Measurements from ENCODE around the gene CACHD1. TPM values are rescaled to one million over a fixed set of nuclear protein-coding genes. Genes with fewer than 3 reads are reported as not detected.

Gene CACHD1
- total RNA-seq, 2 experiments from 2014 or later, result 0.06 to 0.07 TPM

DNA sequence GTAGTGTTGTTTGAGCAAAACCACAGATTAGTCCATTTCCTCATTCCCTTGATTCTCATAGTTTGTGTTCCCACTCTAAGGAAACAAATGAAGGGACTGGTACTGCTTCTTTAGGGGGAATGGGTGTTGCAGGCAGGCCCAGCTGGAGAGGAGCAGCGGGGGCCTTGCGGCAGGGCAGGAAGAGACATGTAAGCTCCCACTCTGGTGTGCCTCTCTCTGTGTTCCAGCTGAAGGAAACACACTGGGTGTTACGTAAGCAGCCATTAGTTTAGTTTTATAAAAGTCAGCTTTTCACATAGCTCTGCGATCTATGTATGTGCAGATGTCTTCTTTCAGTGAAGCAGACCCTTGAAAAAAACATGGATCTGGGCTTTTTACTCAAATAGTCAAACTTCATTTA is 99.5 kb downstream of the CACHD1 start:
- CTCF ChIA-PET, result no interaction called here
- H3K36me3 Mint-ChIP-seq, result no peaks in the 10 kb centered on the region
- H3K4me3 Mint-ChIP-seq, result no peak overlapping the region

GRCh38 chr1:64570267-64570855 is 100.4 kb downstream of the CACHD1 start:
- H3K9me3 Mint-ChIP-seq (ENCODE audit: low read depth), result no peaks in the 10 kb centered on the region
- CTCF ChIA-PET, result no interaction called here
- DNase-seq, result no peak
- no peak for ATAC-seq
- no peaks in the 10 kb centered on the region for H3K4me1 Mint-ChIP-seq
- no peak overlapping the region for H3K4me3 Mint-ChIP-seq
- no peaks in the 10 kb centered on the region for H3K36me3 Mint-ChIP-seq
- no peak overlapping the region for H3K27ac Mint-ChIP-seq
- H3K27me3 Mint-ChIP-seq, result peaks cover 13% of the 10 kb centered on the region

More for the DNA sequence above, 99.5 kb downstream of the CACHD1 start:
- ATAC-seq (no peak), DNase-seq (no peak)
- Mint-ChIP-seq H3K4me1 (no peaks in the 10 kb centered on the region), H3K27me3 (peaks cover 19% of the 10 kb centered on the region), H3K27ac (no peak overlapping the region), H3K9me3 (ENCODE audit: low read depth) (no peaks in the 10 kb centered on the region)

- Mint-ChIP-seq H3K27ac (no peak overlapping the region), H3K4me3 (no peak overlapping the region), H3K4me1 (no peaks in the 10 kb centered on the region), H3K9me3 (ENCODE audit: low read depth) (no peaks in the 10 kb centered on the region), H3K27me3 (peaks cover 3% of the 10 kb centered on the region), H3K36me3 (no peaks in the 10 kb centered on the region)
- CTCF ChIA-PET, result no interaction called here
- no peak for DNase-seq
- ATAC-seq, result no peak
These were observed 102.4 kb downstream of the CACHD1 start for GRCh38 chr1:64572222-64572900.

- Mint-ChIP-seq H3K36me3 (no peaks in the 10 kb centered on the region), H3K4me3 (no peak overlapping the region), H3K27me3 (no peaks in the 10 kb centered on the region), H3K4me1 (no peaks in the 10 kb centered on the region), H3K9me3 (ENCODE audit: low read depth) (no peaks in the 10 kb centered on the region), H3K27ac (no peak overlapping the region)
- ATAC-seq (no peak), DNase-seq (no peak)
- CTCF ChIA-PET, result no interaction called here
These were observed 104.4 kb downstream of the CACHD1 start for GRCh38 chr1:64574301-64574700.

GRCh38 chr1:64575881-64576676 is 106.2 kb downstream of the CACHD1 start:
- CTCF ChIA-PET, result interaction anchor here (1.1 kb wide), 1 partner anchor 12 kb away, joined by 3 read pairs; no protein-coding TSS in a partner anchor
- DNase-seq, result no peak
- Mint-ChIP-seq H3K4me1 (no peaks in the 10 kb centered on the region), H3K9me3 (ENCODE audit: low read depth) (no peaks in the 10 kb centered on the region), H3K4me3 (no peak overlapping the region), H3K36me3 (no peaks in the 10 kb centered on the region), H3K27me3 (peaks cover 3% of the 10 kb centered on the region), H3K27ac (no peak overlapping the region)
- ATAC-seq, result no peak

DNA sequence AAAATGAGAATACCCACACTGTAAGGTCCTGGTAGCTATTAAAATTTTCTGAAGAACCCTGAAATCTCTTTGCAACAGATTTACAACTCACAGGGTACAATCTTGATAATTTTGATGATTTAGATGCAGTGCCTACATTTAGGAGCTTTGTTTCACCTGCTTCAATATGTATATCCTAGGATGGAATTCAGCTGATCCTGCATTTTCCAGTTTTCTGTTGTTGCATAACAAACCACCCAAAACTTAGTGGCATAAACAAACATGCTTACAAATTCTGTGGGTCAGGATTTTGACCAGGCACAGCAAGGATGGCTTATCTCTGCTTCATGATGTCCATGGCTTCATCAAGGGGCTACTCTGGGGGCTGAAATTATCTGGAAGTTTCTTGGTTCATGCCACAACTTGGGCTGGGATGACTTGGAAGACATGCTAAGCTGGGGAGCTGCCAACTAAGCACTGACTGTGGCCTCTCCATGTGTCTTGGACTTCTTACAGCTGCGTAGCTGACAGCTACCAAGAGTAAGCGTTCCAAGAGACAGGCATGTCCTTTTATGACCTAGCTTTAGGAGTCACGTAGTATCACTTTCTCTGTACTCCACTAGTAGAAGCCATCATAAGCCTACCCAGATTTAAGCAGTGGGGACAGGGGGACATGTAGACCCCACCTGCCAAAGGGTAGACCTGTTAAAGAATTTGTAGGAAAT is 108.5 kb downstream of the CACHD1 start:
- Mint-ChIP-seq H3K4me3 (no peak overlapping the region), H3K9me3 (ENCODE audit: low read depth) (no peaks in the 10 kb centered on the region), H3K27me3 (peaks cover 10% of the 10 kb centered on the region), H3K36me3 (no peaks in the 10 kb centered on the region), H3K27ac (no peak overlapping the region), H3K4me1 (no peaks in the 10 kb centered on the region)
- DNase-seq, result no peak
- ATAC-seq, result no peak
- CTCF ChIA-PET, result no interaction called here

- CTCF ChIA-PET, result no interaction called here
- no peaks in the 10 kb centered on the region for H3K4me1 Mint-ChIP-seq
- H3K27me3 Mint-ChIP-seq, result peaks cover 10% of the 10 kb centered on the region
- DNase-seq, result no peak
- no peak overlapping the region for H3K27ac Mint-ChIP-seq
- H3K4me3 Mint-ChIP-seq, result no peak overlapping the region
- no peaks in the 10 kb centered on the region for H3K9me3 Mint-ChIP-seq (ENCODE audit: low read depth)
- ATAC-seq, result no peak
- H3K36me3 Mint-ChIP-seq, result no peaks in the 10 kb centered on the region
These were observed 109.8 kb downstream of the CACHD1 start for GRCh38 chr1:64579767-64580166.

- CTCF ChIA-PET, result no interaction called here
- DNase-seq, result no peak
These were observed 111.4 kb downstream of the CACHD1 start for GRCh38 chr1:64581135-64581842.

DNA sequence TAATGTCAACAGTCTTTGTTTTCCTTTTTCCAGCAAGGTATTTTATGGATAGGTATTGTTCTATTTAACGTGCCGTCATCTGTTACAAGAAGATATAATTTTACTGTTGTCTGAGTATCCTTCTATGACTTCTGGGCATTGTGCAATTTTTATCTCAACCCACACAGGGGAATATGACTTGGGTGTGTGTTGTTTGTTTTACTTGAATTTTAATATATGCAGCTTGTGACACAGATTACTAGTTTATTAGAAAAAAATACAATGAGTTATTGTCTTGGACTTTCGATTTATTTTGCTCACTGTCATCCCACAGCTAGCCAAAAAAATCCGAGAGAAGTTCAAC is 111.9 kb downstream of the CACHD1 start:
- Mint-ChIP-seq H3K9me3 (ENCODE audit: low read depth) (no peaks in the 10 kb centered on the region), H3K4me3 (no peak overlapping the region), H3K27me3 (peaks cover 10% of the 10 kb centered on the region), H3K36me3 (no peaks in the 10 kb centered on the region), H3K4me1 (no peaks in the 10 kb centered on the region), H3K27ac (no peak overlapping the region)
- ATAC-seq, result no peak
- CTCF ChIA-PET, result no interaction called here
- no peak for DNase-seq

More at GRCh38 chr1:64581135-64581842, 111.4 kb downstream of the CACHD1 start:
- ATAC-seq, result no peak
- H3K4me3 Mint-ChIP-seq, result no peak overlapping the region
- H3K4me1 Mint-ChIP-seq, result no peaks in the 10 kb centered on the region
- no peaks in the 10 kb centered on the region for H3K36me3 Mint-ChIP-seq
- no peak overlapping the region for H3K27ac Mint-ChIP-seq
- H3K27me3 Mint-ChIP-seq, result peaks cover 10% of the 10 kb centered on the region
- H3K9me3 Mint-ChIP-seq (ENCODE audit: low read depth), result no peaks in the 10 kb centered on the region

DNA sequence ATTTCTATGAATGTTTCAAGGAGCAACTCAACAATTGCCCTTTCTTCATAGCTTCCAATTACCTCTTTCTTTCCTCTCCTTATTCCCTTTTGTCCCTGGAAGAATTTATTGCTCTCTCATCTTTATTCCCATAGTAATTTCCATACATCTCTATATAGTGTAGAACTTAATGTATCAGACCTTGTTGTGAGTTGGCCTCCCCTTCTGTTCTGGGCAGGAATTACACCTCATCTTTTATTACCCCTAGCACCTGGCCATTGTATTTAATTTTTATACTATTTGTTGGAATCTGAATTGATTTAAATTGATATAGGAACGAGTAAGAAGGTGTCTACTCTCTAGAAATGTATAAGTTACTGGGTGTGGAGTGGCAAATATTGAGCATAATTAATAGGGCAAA is 114.5 kb downstream of the CACHD1 start:
- no peaks in the 10 kb centered on the region for H3K9me3 Mint-ChIP-seq (ENCODE audit: low read depth)
- no peak overlapping the region for H3K4me3 Mint-ChIP-seq
- no peaks in the 10 kb centered on the region for H3K36me3 Mint-ChIP-seq
- CTCF ChIA-PET, result no interaction called here
- H3K27me3 Mint-ChIP-seq, result peaks cover 10% of the 10 kb centered on the region
- ATAC-seq (no peak), DNase-seq (no peak)
- H3K4me1 Mint-ChIP-seq, result no peaks in the 10 kb centered on the region
- no peak overlapping the region for H3K27ac Mint-ChIP-seq

DNA sequence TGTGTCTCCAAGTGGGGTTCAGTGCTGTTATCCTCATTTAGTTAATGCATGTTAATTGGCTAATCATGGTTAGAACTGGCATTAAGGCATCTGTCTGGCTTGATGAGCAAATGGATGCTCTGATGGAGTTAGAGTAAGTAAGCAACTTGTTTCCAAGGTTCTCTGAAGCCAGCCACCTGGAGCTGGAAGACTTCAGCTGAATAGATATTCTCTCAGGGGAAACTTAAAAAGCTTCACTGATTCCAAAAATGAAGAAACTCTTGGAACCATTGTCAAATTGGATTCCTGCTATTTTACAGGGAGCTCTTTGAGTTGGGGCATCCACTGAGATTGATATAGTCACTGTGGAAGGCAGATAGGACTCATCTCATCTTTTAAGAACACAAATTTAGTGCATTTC is 118.9 kb downstream of the CACHD1 start:
- H3K9me3 Mint-ChIP-seq (ENCODE audit: low read depth), result no peaks in the 10 kb centered on the region
- no peaks in the 10 kb centered on the region for H3K27me3 Mint-ChIP-seq
- H3K27ac Mint-ChIP-seq, result no peak overlapping the region
- ATAC-seq (no peak), DNase-seq (no peak)
- H3K36me3 Mint-ChIP-seq, result no peaks in the 10 kb centered on the region
- no peaks in the 10 kb centered on the region for H3K4me1 Mint-ChIP-seq
- H3K4me3 Mint-ChIP-seq, result no peak overlapping the region
- CTCF ChIA-PET, result interaction anchor here (1.3 kb wide), 1 partner anchor 13 kb away, joined by 3 read pairs; no protein-coding TSS in a partner anchor

GRCh38 chr1:64590316-64590715 is 120.4 kb downstream of the CACHD1 start:
- Mint-ChIP-seq H3K27me3 (no peaks in the 10 kb centered on the region), H3K4me1 (no peaks in the 10 kb centered on the region), H3K9me3 (ENCODE audit: low read depth) (no peaks in the 10 kb centered on the region), H3K36me3 (no peaks in the 10 kb centered on the region), H3K27ac (no peak overlapping the region), H3K4me3 (no peak overlapping the region)
- CTCF ChIA-PET, result no interaction called here
- DNase-seq, result no peak
- no peak for ATAC-seq

GRCh38 chr1:64594446-64594845 is 124.5 kb downstream of the CACHD1 start:
- peaks cover 2% of the 10 kb centered on the region for H3K27me3 Mint-ChIP-seq
- no peak for DNase-seq
- H3K4me3 Mint-ChIP-seq, result no peak overlapping the region
- no peak overlapping the region for H3K27ac Mint-ChIP-seq
- no peaks in the 10 kb centered on the region for H3K4me1 Mint-ChIP-seq
- CTCF ChIA-PET, result no interaction called here
- H3K9me3 Mint-ChIP-seq (ENCODE audit: low read depth), result no peaks in the 10 kb centered on the region
- H3K36me3 Mint-ChIP-seq, result no peaks in the 10 kb centered on the region
- no peak for ATAC-seq

All from activated CD8-positive, alpha-beta memory T cell treated with anti-CD3 and anti-CD28 coated beads, Interleukin-2, amount 10 ng/mL, durations not matched to agents 7 days and 5 days (primary cell).